Retinal pigment epithelial cell (primary cell): ENCODE data around the gene ANKRD50.

Source experiments
- DNase-seq: peaks from one replicate; pipeline ENCODE4 v3.0.0-alpha.2; 2010; ENCODE audit warnings: low read depth
- H3K4me3 ChIP-seq: 2 replicates; pipeline ENCODE4 v1.5.1; 2011; ENCODE audit warnings: mild to moderate bottlenecking, low read length, control low read depth, moderate library complexity
- CTCF ChIP-seq: conservative IDR thresholded peaks from 2 replicates; pipeline ENCODE4 v1.5.1; 2011; ENCODE audit warnings: low read depth, low read length, control low read depth, inconsistent platforms

Gene ANKRD50

GRCh38 chr4:124726269-124726668, 13.7 kb upstream of the ANKRD50 start:
- DNase-seq: no peak
- TF ChIP-seq CTCF: no peak
- no peak overlapping the region for H3K4me3 ChIP-seq

- DNase-seq: no peak
- TF ChIP-seq CTCF: no peak
- H3K4me3 ChIP-seq: no peak overlapping the region
Observed at GRCh38 chr4:124722071-124722470, 9.5 kb upstream of the ANKRD50 start.

- TF ChIP-seq CTCF: no peak
- no peak overlapping the region for H3K4me3 ChIP-seq
- DNase-seq: no peak
Observed at GRCh38 chr4:124717101-124717500, 4.6 kb upstream of the ANKRD50 start.

- peak; percentile 54 for TF ChIP-seq CTCF
- peak; percentile 60 for DNase-seq
- H3K4me3 ChIP-seq: peak overlapping the region; percentile 65
Observed at GRCh38 chr4:124713185-124713592, 657 bp upstream of the ANKRD50 start.

- DNase-seq: peak; percentile 48
- peak overlapping the region; percentile 80 for H3K4me3 ChIP-seq
- peak; percentile 42 for TF ChIP-seq CTCF
Observed at GRCh38 chr4:124711471-124712371, 811 bp downstream of the ANKRD50 start.

GRCh38 chr4:124710911-124711310, 1.6 kb downstream of the ANKRD50 start:
- DNase-seq: no peak
- peak overlapping the region; percentile 80 for H3K4me3 ChIP-seq
- TF ChIP-seq CTCF: no peak
